Peyer's patch (tissue), 4 donors: ENCODE results near the gene CCZ1B.
"Not testable (repeated sequence)": the region's sequence is repeated elsewhere in the genome, so short reads cannot be mapped to it uniquely, and the experiment has no call there.

ENCODE experiments used
- POLR2A ChIP-seq, 2 donors: fragments of 450-650 bp; IDR thresholded peaks; one replicate each; pipeline ENCODE4 v1.5.1; 2017; ENCODE audit warnings: antibody characterized with exemption in 2 of 2, mild to moderate bottlenecking in 2 of 2, moderate library complexity in 2 of 2
- TF ChIP-seq, protein P1 (sequence below), 6 experiments: fragments of 450-650 bp in 4 of 6; fragments of 200-600 bp in 2 of 6; sonication (generic) in 1 of 6; IDR thresholded peaks; one replicate each; pipeline ENCODE4 v1.5.1; 2017 to 2019; ENCODE audit warnings: antibody characterized with exemption in 6 of 6, mild to moderate bottlenecking in 3 of 6, moderate library complexity in 1 of 6

DNA sequence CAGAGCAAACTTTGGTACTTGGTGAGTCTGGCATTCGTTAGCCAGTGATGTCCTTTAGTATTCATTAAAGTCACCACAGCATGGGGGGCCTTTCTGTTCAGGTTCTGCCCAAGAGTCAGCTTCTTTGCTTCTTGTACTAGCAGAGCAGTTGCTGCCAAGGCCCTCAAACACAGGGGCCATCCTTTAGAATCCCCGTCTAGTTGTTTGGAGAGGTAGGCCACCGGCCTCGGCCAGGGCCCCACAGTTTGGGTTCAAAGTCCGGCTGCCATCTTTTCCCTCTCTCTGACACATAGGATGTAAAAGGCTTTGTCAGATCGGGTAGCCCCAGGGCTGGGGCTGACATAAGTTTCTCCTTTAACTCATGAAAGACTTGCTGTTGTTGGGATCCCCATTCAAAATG, 17.6 kb upstream of the CCZ1B start:
- TF ChIP-seq POLR2A (IDR thresholded peaks at IDR 0.05): not testable (repeated sequence)
- TF ChIP-seq, protein P1, sequence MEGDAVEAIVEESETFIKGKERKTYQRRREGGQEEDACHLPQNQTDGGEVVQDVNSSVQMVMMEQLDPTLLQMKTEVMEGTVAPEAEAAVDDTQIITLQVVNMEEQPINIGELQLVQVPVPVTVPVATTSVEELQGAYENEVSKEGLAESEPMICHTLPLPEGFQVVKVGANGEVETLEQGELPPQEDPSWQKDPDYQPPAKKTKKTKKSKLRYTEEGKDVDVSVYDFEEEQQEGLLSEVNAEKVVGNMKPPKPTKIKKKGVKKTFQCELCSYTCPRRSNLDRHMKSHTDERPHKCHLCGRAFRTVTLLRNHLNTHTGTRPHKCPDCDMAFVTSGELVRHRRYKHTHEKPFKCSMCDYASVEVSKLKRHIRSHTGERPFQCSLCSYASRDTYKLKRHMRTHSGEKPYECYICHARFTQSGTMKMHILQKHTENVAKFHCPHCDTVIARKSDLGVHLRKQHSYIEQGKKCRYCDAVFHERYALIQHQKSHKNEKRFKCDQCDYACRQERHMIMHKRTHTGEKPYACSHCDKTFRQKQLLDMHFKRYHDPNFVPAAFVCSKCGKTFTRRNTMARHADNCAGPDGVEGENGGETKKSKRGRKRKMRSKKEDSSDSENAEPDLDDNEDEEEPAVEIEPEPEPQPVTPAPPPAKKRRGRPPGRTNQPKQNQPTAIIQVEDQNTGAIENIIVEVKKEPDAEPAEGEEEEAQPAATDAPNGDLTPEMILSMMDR (IDR thresholded peaks at IDR 0.05): not testable (repeated sequence)
